ENCODE results near the gene RUVBL2.

Gene RUVBL2

DNA sequence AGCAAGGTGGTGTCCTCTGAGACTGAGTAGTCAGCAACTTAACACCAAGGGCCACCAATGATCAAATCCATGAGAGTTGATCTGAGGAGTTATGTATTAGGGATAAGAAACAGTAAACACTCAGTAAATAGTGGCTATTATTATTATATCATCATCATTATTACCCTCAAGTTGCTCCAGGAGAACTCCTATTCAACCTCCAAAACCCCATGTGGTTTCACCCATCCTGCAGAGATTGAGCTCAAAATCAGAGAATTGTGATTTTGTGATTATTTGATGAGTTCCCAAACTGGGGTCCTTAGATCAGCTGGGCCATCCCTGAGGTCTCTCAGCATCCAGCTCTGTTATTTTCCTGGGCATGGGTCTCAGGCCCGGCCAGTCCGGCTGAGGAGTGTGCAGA is 67.3 kb downstream of the RUVBL2 start:
- Histone ChIP-seq H3K18ac (ENCODE audit: low read depth in 1 of 2, low read length in 2 of 2) (no peak overlapping the region), H3K23ac (ENCODE audit: low read length in 2 of 2) (no peak overlapping the region), H3K27ac (ENCODE audit: low read length, poor library complexity, severe bottlenecking) (no peak overlapping the region), H3K9ac (ENCODE audit: low read length) (no peak overlapping the region), H2AFZ (ENCODE audit: low read depth, low read length) (no peak overlapping the region), H3K79me1 (replicated peaks; ENCODE audit: low read length, poor library complexity, severe bottlenecking) (peaks cover 3% of the 10 kb centered on the region), H2BK15ac (ENCODE audit: low read depth, poor library complexity, severe bottlenecking) (no peak overlapping the region), H3K4ac (ENCODE audit: low read depth in 1 of 2, low read length in 2 of 2) (no peak overlapping the region), H4K91ac (ENCODE audit: low read length) (no peak overlapping the region), H3K4me1 (ENCODE audit: control insufficient read depth, insufficient read depth, low read depth, low read length) (peaks cover 31% of the 10 kb centered on the region), H4K8ac (ENCODE audit: low read length) (no peak overlapping the region), H3K4me3 (ENCODE audit: insufficient read depth in 1 of 2, low read depth in 1 of 2, low read length in 2 of 2) (no peak overlapping the region), H3K9me3 (ENCODE audit: control insufficient read depth, low read length) (no peaks in the 10 kb centered on the region), H3K4me2 (ENCODE audit: low read length, poor library complexity, severe bottlenecking) (no peak overlapping the region), H2BK12ac (ENCODE audit: low read length in 2 of 2) (no peak overlapping the region), H3K36me3 (ENCODE audit: control insufficient read depth in 1 of 2, insufficient read depth in 2 of 2, low read depth in 1 of 2, low read length in 2 of 2) (peaks cover 0 to 4% of the 10 kb centered on the region in 2 experiments), H3K27me3 (ENCODE audit: control insufficient read depth in 1 of 2, insufficient read depth in 1 of 2, low read length in 2 of 2) (peaks cover 39 to 81% of the 10 kb centered on the region in 2 experiments), H2AK5ac (ENCODE audit: low read length, severe bottlenecking) (no peak overlapping the region), H2BK5ac (ENCODE audit: low read depth, low read length, poor library complexity, severe bottlenecking) (no peak overlapping the region), H3K14ac (ENCODE audit: low read length in 2 of 2) (no peak overlapping the region), H2BK120ac (ENCODE audit: low read depth, low read length) (no peak overlapping the region)
- no peak for DNase-seq
- 87% methylated on average over 2 of the region's 2 CpGs for WGBS

DNA sequence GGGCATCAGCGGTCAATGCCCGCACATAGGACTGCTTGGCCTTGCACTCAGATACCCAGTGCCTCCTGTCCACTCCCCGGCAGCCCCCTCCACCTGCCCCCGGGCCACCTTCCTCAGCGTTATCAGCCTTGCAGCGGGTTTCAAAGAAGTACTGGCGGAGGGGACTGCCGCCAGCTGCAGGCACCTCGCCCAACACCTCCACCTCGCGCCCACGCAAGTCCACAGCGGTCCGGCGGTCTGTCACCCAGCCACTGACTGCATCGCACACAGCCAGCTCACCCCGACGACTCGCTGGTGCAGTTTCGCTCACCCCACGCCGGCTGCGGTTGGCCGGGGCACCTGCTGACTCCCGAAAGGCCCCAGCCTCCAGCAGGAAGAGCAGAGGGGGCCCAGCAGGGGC is 67.8 kb downstream of the RUVBL2 start:
- Histone ChIP-seq H4K8ac (ENCODE audit: low read length) (no peak overlapping the region), H3K9me3 (ENCODE audit: control insufficient read depth, low read length) (no peaks in the 10 kb centered on the region), H2AFZ (ENCODE audit: low read depth, low read length) (no peak overlapping the region), H3K27me3 (ENCODE audit: control insufficient read depth in 1 of 2, insufficient read depth in 1 of 2, low read length in 2 of 2) (peaks cover 44 to 83% of the 10 kb centered on the region in 2 experiments), H3K4me1 (ENCODE audit: control insufficient read depth, insufficient read depth, low read depth, low read length) (peaks cover 30% of the 10 kb centered on the region), H2BK12ac (ENCODE audit: low read length in 2 of 2) (no peak overlapping the region), H3K79me1 (replicated peaks; ENCODE audit: low read length, poor library complexity, severe bottlenecking) (peaks cover 3% of the 10 kb centered on the region), H3K4me3 (ENCODE audit: insufficient read depth in 1 of 2, low read depth in 1 of 2, low read length in 2 of 2) (no peak overlapping the region), H3K27ac (ENCODE audit: low read length, poor library complexity, severe bottlenecking) (no peak overlapping the region), H3K23ac (ENCODE audit: low read length in 2 of 2) (no peak overlapping the region), H3K18ac (ENCODE audit: low read depth in 1 of 2, low read length in 2 of 2) (no peak overlapping the region), H3K14ac (ENCODE audit: low read length in 2 of 2) (peak overlapping the region in 1 of 2 experiments; percentile 39), H4K91ac (ENCODE audit: low read length) (no peak overlapping the region), H2BK15ac (ENCODE audit: low read depth, poor library complexity, severe bottlenecking) (no peak overlapping the region), H3K9ac (ENCODE audit: low read length) (no peak overlapping the region), H2AK5ac (ENCODE audit: low read length, severe bottlenecking) (no peak overlapping the region), H2BK120ac (ENCODE audit: low read depth, low read length) (no peak overlapping the region), H3K4ac (ENCODE audit: low read depth in 1 of 2, low read length in 2 of 2) (no peak overlapping the region), H3K36me3 (ENCODE audit: control insufficient read depth in 1 of 2, insufficient read depth in 2 of 2, low read depth in 1 of 2, low read length in 2 of 2) (peaks cover 0 to 4% of the 10 kb centered on the region in 2 experiments), H2BK5ac (ENCODE audit: low read depth, low read length, poor library complexity, severe bottlenecking) (no peak overlapping the region), H3K4me2 (ENCODE audit: low read length, poor library complexity, severe bottlenecking) (no peak overlapping the region)
- DNase-seq, result no peak
- WGBS, result 91% methylated on average over 25 of the region's 25 CpGs

- DNase-seq, result no peak
These were observed 70.4 kb downstream of the RUVBL2 start for GRCh38 chr19:49064029-49064629.

DNA sequence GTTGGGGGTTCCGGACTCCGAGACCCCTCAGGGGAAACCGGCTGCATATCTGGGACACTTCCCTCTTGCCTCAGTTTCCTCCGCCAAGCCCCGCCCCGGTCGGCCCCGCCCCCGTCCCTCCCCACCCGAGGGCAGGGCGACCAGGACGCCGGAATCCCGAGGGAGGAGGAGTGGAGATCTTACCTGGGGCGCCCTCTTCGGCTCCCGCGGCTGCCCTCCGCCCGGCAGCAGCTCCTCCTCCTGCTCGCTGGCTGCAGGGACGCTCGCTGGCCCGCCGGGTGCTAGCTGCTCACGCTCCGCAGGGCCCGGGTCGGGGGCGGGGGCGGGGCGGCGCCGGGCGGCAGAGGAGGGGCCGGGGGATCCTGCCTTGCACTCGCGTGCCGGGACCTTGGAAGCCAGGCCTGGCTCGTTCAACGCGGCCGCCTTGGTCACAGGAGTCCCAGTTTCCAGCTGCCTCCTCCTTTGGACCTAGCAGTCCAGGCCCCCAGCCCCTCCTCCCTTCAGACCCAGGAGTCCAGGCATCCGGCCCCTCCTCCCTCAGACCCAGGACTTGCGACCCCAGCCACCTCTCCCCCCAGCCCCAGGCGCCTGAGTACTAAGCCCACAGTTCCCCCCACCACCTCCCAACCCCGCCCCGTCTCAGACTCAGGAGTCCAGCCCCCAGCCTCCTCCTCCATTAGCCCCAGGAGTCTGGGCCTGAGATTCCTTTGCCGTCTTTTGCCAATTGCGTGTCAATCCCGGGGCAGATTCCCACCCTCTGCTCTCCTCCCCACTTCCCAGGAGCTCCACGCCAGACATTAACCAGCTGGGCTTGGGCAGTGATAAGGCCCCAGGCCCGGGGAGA is 71.3 kb downstream of the RUVBL2 start, which contains the start of gene NTF4:
TSS of gene NTF4 (minus strand) at position 51 of the 844 bp plus-strand sequence. CDS start 2,821 bp downstream, outside the sequence.
- peaks cover 15% of the 10 kb centered on the region for H3K4me1 ChIP-seq (ENCODE audit: control insufficient read depth, insufficient read depth, low read depth, low read length)

More at GRCh38 chr19:49064029-49064629, 70.4 kb downstream of the RUVBL2 start:
- Histone ChIP-seq H3K27ac (ENCODE audit: low read length, poor library complexity, severe bottlenecking) (no peak overlapping the region), H3K79me1 (replicated peaks; ENCODE audit: low read length, poor library complexity, severe bottlenecking) (peaks cover 2% of the 10 kb centered on the region), H3K27me3 (ENCODE audit: control insufficient read depth in 1 of 2, insufficient read depth in 1 of 2, low read length in 2 of 2) (peaks cover 54 to 81% of the 10 kb centered on the region in 2 experiments), H3K18ac (ENCODE audit: low read depth in 1 of 2, low read length in 2 of 2) (no peak overlapping the region), H3K4me3 (ENCODE audit: insufficient read depth in 1 of 2, low read depth in 1 of 2, low read length in 2 of 2) (no peak overlapping the region), H3K9me3 (ENCODE audit: control insufficient read depth, low read length) (no peaks in the 10 kb centered on the region), H2BK120ac (ENCODE audit: low read depth, low read length) (no peak overlapping the region), H4K8ac (ENCODE audit: low read length) (no peak overlapping the region), H3K14ac (ENCODE audit: low read length in 2 of 2) (peak overlapping the region in 1 of 2 experiments; percentile 4), H3K4me2 (ENCODE audit: low read length, poor library complexity, severe bottlenecking) (peak overlapping the region; percentile 80), H3K36me3 (ENCODE audit: control insufficient read depth in 1 of 2, insufficient read depth in 2 of 2, low read depth in 1 of 2, low read length in 2 of 2) (peaks cover 0 to 4% of the 10 kb centered on the region in 2 experiments), H2AFZ (ENCODE audit: low read depth, low read length) (no peak overlapping the region), H2AK5ac (ENCODE audit: low read length, severe bottlenecking) (no peak overlapping the region), H3K4ac (ENCODE audit: low read depth in 1 of 2, low read length in 2 of 2) (no peak overlapping the region), H3K23ac (ENCODE audit: low read length in 2 of 2) (peak overlapping the region in 1 of 2 experiments; percentile 10), H3K9ac (ENCODE audit: low read length) (no peak overlapping the region), H2BK5ac (ENCODE audit: low read depth, low read length, poor library complexity, severe bottlenecking) (no peak overlapping the region), H4K91ac (ENCODE audit: low read length) (no peak overlapping the region), H3K4me1 (ENCODE audit: control insufficient read depth, insufficient read depth, low read depth, low read length) (peaks cover 15% of the 10 kb centered on the region), H2BK15ac (ENCODE audit: low read depth, poor library complexity, severe bottlenecking) (peak overlapping the region; percentile 46), H2BK12ac (ENCODE audit: low read length in 2 of 2) (no peak overlapping the region)
- 63% methylated on average over 8 of the region's 10 CpGs for WGBS

More for the DNA sequence above, 71.3 kb downstream of the RUVBL2 start, which contains the start of gene NTF4:
- Histone ChIP-seq H3K36me3 (ENCODE audit: control insufficient read depth in 1 of 2, insufficient read depth in 2 of 2, low read depth in 1 of 2, low read length in 2 of 2) (peaks cover 0 to 4% of the 10 kb centered on the region in 2 experiments), H4K8ac (ENCODE audit: low read length) (no peak within 1 kb of the TSS), H3K27ac (ENCODE audit: low read length, poor library complexity, severe bottlenecking) (no peak within 1 kb of the TSS), H4K91ac (ENCODE audit: low read length) (no peak within 1 kb of the TSS), H3K23ac (ENCODE audit: low read length in 2 of 2) (peak within 1 kb of the TSS in 1 of 2 experiments; percentile 10), H3K9ac (ENCODE audit: low read length) (no peak within 1 kb of the TSS), H3K4ac (ENCODE audit: low read depth in 1 of 2, low read length in 2 of 2) (no peak within 1 kb of the TSS), H2BK15ac (ENCODE audit: low read depth, poor library complexity, severe bottlenecking) (peak within 1 kb of the TSS; percentile 46), H3K4me3 (ENCODE audit: insufficient read depth in 1 of 2, low read depth in 1 of 2, low read length in 2 of 2) (peak within 1 kb of the TSS in 1 of 2 experiments; percentile 41), H2BK12ac (ENCODE audit: low read length in 2 of 2) (no peak within 1 kb of the TSS), H3K79me1 (replicated peaks; ENCODE audit: low read length, poor library complexity, severe bottlenecking) (peaks cover 2% of the 10 kb centered on the region), H2BK5ac (ENCODE audit: low read depth, low read length, poor library complexity, severe bottlenecking) (no peak within 1 kb of the TSS), H3K27me3 (ENCODE audit: control insufficient read depth in 1 of 2, insufficient read depth in 1 of 2, low read length in 2 of 2) (peaks cover 62 to 82% of the 10 kb centered on the region in 2 experiments), H2BK120ac (ENCODE audit: low read depth, low read length) (peak within 1 kb of the TSS; percentile 68), H3K14ac (ENCODE audit: low read length in 2 of 2) (peak within 1 kb of the TSS in 1 of 2 experiments; percentile 4), H2AK5ac (ENCODE audit: low read length, severe bottlenecking) (no peak within 1 kb of the TSS), H3K4me2 (ENCODE audit: low read length, poor library complexity, severe bottlenecking) (peak within 1 kb of the TSS; percentile 80), H2AFZ (ENCODE audit: low read depth, low read length) (no peak within 1 kb of the TSS), H3K9me3 (ENCODE audit: control insufficient read depth, low read length) (no peaks in the 10 kb centered on the region), H3K18ac (ENCODE audit: low read depth in 1 of 2, low read length in 2 of 2) (no peak within 1 kb of the TSS)
- DNase-seq, result peak; percentile 59
- WGBS, result 2% methylated on average over 35 of the region's 53 CpGs

All from mesenchymal stem cell (in vitro differentiated cells and primary cell).